ENCODE data around the gene RETREG3. TPM values are rescaled to one million over a fixed set of nuclear protein-coding genes. Genes with fewer than 3 reads are reported as not detected.

RETREG3 gene
- total RNA-seq, 1 experiment from 2014 or later: 38.5 TPM

- no peaks in the 10 kb centered on the region for H4K20me1 ChIP-seq (ENCODE audit: insufficient read depth)
- no peaks in the 10 kb centered on the region for H3K4me1 ChIP-seq (ENCODE audit: control insufficient read depth in 1 of 2, insufficient read depth in 2 of 2, low read length in 2 of 2)
- RAD21 ChIA-PET (ENCODE audit: low non-redundant PET in 1 of 2, low total read pairs in 2 of 2, uncharacterized antibody in 2 of 2, unreplicated experiment in 2 of 2): no interaction called here
- no peaks in the 10 kb centered on the region for H3K9me2 ChIP-seq (ENCODE audit: insufficient read depth)
- CTCF ChIA-PET: interaction anchor here (0.9 to 1.1 kb wide), 2 partner anchors 13 to 88 kb away, joined by 3 to 4 read pairs; no protein-coding TSS in a partner anchor
- ATAC-seq (no peak), DNase-seq (ENCODE audit: low read depth, low spot score) (no peak)
- H3K27me3 ChIP-seq (ENCODE audit: insufficient read depth, low read length): no peaks in the 10 kb centered on the region
- BruUV-seq (replicated peaks): no TSS peak
- peaks cover 0 to 13% of the 10 kb centered on the region in 2 experiments; a peak in 2 of 4 replicates for H3K36me3 ChIP-seq (ENCODE audit: control insufficient read depth in 1 of 2, insufficient read depth in 2 of 2, low read length in 2 of 2)
- no peak for TF ChIP-seq ZFX (IDR thresholded peaks at IDR 0.05)
- TF ChIP-seq EGR1 (IDR thresholded peaks at IDR 0.05; ENCODE audit: low read depth): no peak
- no peak for TF ChIP-seq EZH2phosphoT487 (IDR thresholded peaks at IDR 0.05; ENCODE audit: borderline replicate concordance)
- no peak for TF ChIP-seq JUND (IDR thresholded peaks at IDR 0.05)
- TF ChIP-seq YY1 (IDR thresholded peaks at IDR 0.05; ENCODE audit: extremely low read depth, insufficient replicate concordance, low read depth, low read length): no peak
- POLR2A ChIA-PET: no interaction called here
- intact Hi-C loops (cut with micrococcal nuclease): no loop called here
- no peak overlapping the region for H3K4me2 ChIP-seq (ENCODE audit: low read length)
- H3K9me3 ChIP-seq (ENCODE audit: control insufficient read depth in 1 of 2, insufficient read depth in 1 of 2, low read depth in 1 of 2, low read length in 2 of 2): no peaks in the 10 kb centered on the region
- no peak overlapping the region for H3K27ac ChIP-seq (ENCODE audit: low read depth, low read length)
- no peak overlapping the region for H3K9ac ChIP-seq (ENCODE audit: low read length)
- no peak overlapping the region for H3K4me3 ChIP-seq (replicated peaks in 1 of 2; ENCODE audit: low read depth in 1 of 2, low read length in 2 of 2)
- H3K79me2 ChIP-seq (ENCODE audit: insufficient read depth, low read length): no peaks in the 10 kb centered on the region; the same call in none of the 2 replicates
- no peak overlapping the region for H2AFZ ChIP-seq (ENCODE audit: low read depth, low read length, poor library complexity, severe bottlenecking)
Observed at GRCh38 chr17:42591411-42591810, 17.8 kb downstream of the RETREG3 start.

- ChIA-PET RAD21 (ENCODE audit: low non-redundant PET in 1 of 2, low total read pairs in 2 of 2, uncharacterized antibody in 2 of 2, unreplicated experiment in 2 of 2) (no interaction called here), POLR2A (no interaction called here), CTCF (interaction anchor here (0.9 kb wide), 1 partner anchor 88 kb away, joined by 3 read pairs; no protein-coding TSS in a partner anchor)
- no peaks in the 10 kb centered on the region; the same call in none of the 2 replicates for H3K79me2 ChIP-seq (ENCODE audit: insufficient read depth, low read length)
- no peak overlapping the region for H3K4me2 ChIP-seq (ENCODE audit: low read length)
- no peak overlapping the region for H2AFZ ChIP-seq (ENCODE audit: low read depth, low read length, poor library complexity, severe bottlenecking)
- no peak for DNase-seq (ENCODE audit: low read depth, low spot score)
- no peak overlapping the region for H3K4me3 ChIP-seq (replicated peaks in 1 of 2; ENCODE audit: low read depth in 1 of 2, low read length in 2 of 2)
- no peaks in the 10 kb centered on the region for H3K9me3 ChIP-seq (ENCODE audit: control insufficient read depth in 1 of 2, insufficient read depth in 1 of 2, low read depth in 1 of 2, low read length in 2 of 2)
- no peak overlapping the region for H3K9ac ChIP-seq (ENCODE audit: low read length)
- intact Hi-C loops (cut with micrococcal nuclease): no loop called here
- no TSS peak for BruUV-seq (replicated peaks)
- H3K27ac ChIP-seq (ENCODE audit: low read depth, low read length): no peak overlapping the region
- H3K4me1 ChIP-seq (ENCODE audit: control insufficient read depth in 1 of 2, insufficient read depth in 2 of 2, low read length in 2 of 2): no peaks in the 10 kb centered on the region
- H3K36me3 ChIP-seq (ENCODE audit: control insufficient read depth in 1 of 2, insufficient read depth in 2 of 2, low read length in 2 of 2): peaks cover 0 to 16% of the 10 kb centered on the region in 2 experiments; a peak in 2 of 4 replicates
- H3K9me2 ChIP-seq (ENCODE audit: insufficient read depth): no peaks in the 10 kb centered on the region
- H3K27me3 ChIP-seq (ENCODE audit: insufficient read depth, low read length): no peaks in the 10 kb centered on the region
- ATAC-seq: no peak
- H4K20me1 ChIP-seq (ENCODE audit: insufficient read depth): no peaks in the 10 kb centered on the region
- TF ChIP-seq ELF1 (IDR thresholded peaks at IDR 0.05; ENCODE audit: borderline replicate concordance, low read depth) (no peak), SIN3A (IDR thresholded peaks at IDR 0.05; ENCODE audit: low read depth) (no peak), TCF7L2 (IDR thresholded peaks at IDR 0.05; ENCODE audit: borderline replicate concordance, extremely low read depth, insufficient read depth, insufficient read length) (no peak), CEBPB (IDR thresholded peaks at IDR 0.05; ENCODE audit: low read depth) (no peak), CBX3 (IDR thresholded peaks at IDR 0.05; ENCODE audit: low read depth) (no peak), ZNF274 (IDR thresholded peaks at IDR 0.05; ENCODE audit: low read depth, low read length) (no peak), MAX (IDR thresholded peaks at IDR 0.05) (no peak), EZH2 (IDR thresholded peaks at IDR 0.05) (no peak), POLR2AphosphoS5 (IDR thresholded peaks at IDR 0.05; ENCODE audit: low read depth, low read length) (no peak), REST (IDR thresholded peaks at IDR 0.05; ENCODE audit: low read depth) (no peak), SP1 (IDR thresholded peaks at IDR 0.05; ENCODE audit: low read depth) (no peak), EZH2phosphoT487 (IDR thresholded peaks at IDR 0.05; ENCODE audit: borderline replicate concordance) (no peak), POLR2A (IDR thresholded peaks at IDR 0.05; ENCODE audit: borderline replicate concordance, extremely low read depth, insufficient read depth, insufficient read length) (no peak)
Observed at GRCh38 chr17:42590886-42591285, 18.3 kb downstream of the RETREG3 start.
